K562 (cell line): ENCODE measurements around the gene SERTAD3. TPM values are rescaled to one million over a fixed set of nuclear protein-coding genes. Genes with fewer than 3 reads are reported as not detected.
A peak's percentile ranks its signal among the peaks of the same experiment; 100 is the strongest.

Experiments used
- BHLHE40 ChIP-seq: IDR thresholded peaks from 2 replicates; pipeline ENCODE4 v1.6.1; 2011; ENCODE audit warnings: low read length, improper control_type of control experiment
- BMI1 ChIP-seq: fragments of 150-350 bp; IDR thresholded peaks from 2 replicates; pipeline ENCODE4 v1.6.1; 2014; ENCODE audit warnings: low read length
- DDX20 ChIP-seq: fragments of 450-650 bp; IDR thresholded peaks from 2 replicates; pipeline ENCODE4 v1.6.1; 2016; ENCODE audit warnings: missing genetic modification characterization, low read depth, mild to moderate bottlenecking, missing compliant biosample characterization, moderate library complexity
- KHSRP ChIP-seq: fragments of 450-650 bp; IDR thresholded peaks from 2 replicates; pipeline ENCODE4 v1.6.1; 2017
- MAZ ChIP-seq, 2 experiments: fragments of 450-650 bp in 1 of 2; sonication (generic) in 1 of 2; formaldehyde crosslinking; IDR thresholded peaks in 1 of 2; conservative IDR thresholded peaks in 1 of 2; 2 replicates each; pipeline versions ENCODE4 v1.4.0 to v1.5.0; 2020; ENCODE audit warnings: mild to moderate bottlenecking in 1 of 2, missing genetic modification reagents in 1 of 2
- MEIS2 ChIP-seq: fragments of 450-650 bp; IDR thresholded peaks from 2 replicates; pipeline ENCODE4 v1.6.1; 2014; ENCODE audit warnings: mild to moderate bottlenecking; ENCODE audit not compliant: partially characterized antibody
- NR0B1 ChIP-seq: fragments of 450-650 bp; IDR thresholded peaks from one replicate; pipeline ENCODE4 v1.6.1; 2018; ENCODE audit warnings: mild to moderate bottlenecking, moderate library complexity; ENCODE audit not compliant: partially characterized antibody
- NRF1 ChIP-seq, 2 experiments: fragments of 450-650 bp; IDR thresholded peaks in 1 of 2; conservative IDR thresholded peaks in 1 of 2; 2 replicates each; pipeline ENCODE4 v1.6.1; 2014; ENCODE audit warnings: mild to moderate bottlenecking in 2 of 2
- POLR3A ChIP-seq: IDR thresholded peaks from 2 replicates; pipeline ENCODE4 v1.6.1; 2011; ENCODE audit warnings: borderline replicate concordance, mild to moderate bottlenecking, moderate library complexity; ENCODE audit not compliant: insufficient read length, insufficient read depth; ENCODE audit errors: extremely low read depth
- TBL1XR1 ChIP-seq, 2 experiments: IDR thresholded peaks; 2 replicates each; pipeline ENCODE4 v1.6.1; 2012; ENCODE audit warnings: improper control_type of control experiment in 2 of 2, low read length in 2 of 2, mild to moderate bottlenecking in 1 of 2
- TCFL5 ChIP-seq: fragments of 250-450 bp; sonication (Bioruptor Pico); conservative IDR thresholded peaks from 2 replicates; pipeline ENCODE4 v1.6.1; 2021; ENCODE audit warnings: mild to moderate bottlenecking, moderate library complexity, matching md5 sums
- ZBTB11 ChIP-seq, 3 experiments: fragments of 200-800 bp in 1 of 3; fragments of 250-450 bp in 1 of 3; fragments of 450-650 bp in 1 of 3; sonication (Bioruptor Pico) in 1 of 3; sonication (Bioruptor generic) in 1 of 3; formaldehyde crosslinking in 1 of 3; IDR thresholded peaks; 2 replicates each; pipeline versions ENCODE4 v1.6.1 to v1.8.0; 2016 to 2022; ENCODE audit warnings: mild to moderate bottlenecking in 2 of 3, missing genetic modification characterization in 2 of 3, missing compliant biosample characterization in 1 of 3, moderate library complexity in 1 of 3
- ZC3H4 ChIP-seq: sonication (generic); formaldehyde crosslinking; IDR thresholded peaks from 2 replicates; pipeline ENCODE4 v1.9.0; 2021; ENCODE audit warnings: missing genetic modification reagents, borderline replicate concordance
- ZC3H8 ChIP-seq: fragments of 450-650 bp; IDR thresholded peaks from 2 replicates; pipeline ENCODE4 v1.6.1; 2017
- ZNF12 ChIP-seq: sonication (generic); formaldehyde crosslinking; IDR thresholded peaks from 2 replicates; pipeline ENCODE4 v1.4.0; 2020; ENCODE audit warnings: mild to moderate bottlenecking, missing genetic modification reagents
- ZNF282 ChIP-seq: sonication (generic); formaldehyde crosslinking; IDR thresholded peaks from 2 replicates; pipeline ENCODE4 v1.8.1; 2023; ENCODE audit warnings: missing genetic modification reagents
- ZNF609 ChIP-seq: sonication (generic); formaldehyde crosslinking; IDR thresholded peaks from 2 replicates; pipeline ENCODE4 v1.8.1; 2023; ENCODE audit warnings: missing genetic modification reagents, mild to moderate bottlenecking, borderline replicate concordance
- polyA plus RNA-seq, 8 experiments: library from polyadenylated mRNA; depleted of rRNA in 4 of 8; stranded (reverse) in 5 of 8; unstranded in 3 of 8; fragments of >200 nt; fragmentation: Nextera tagmentation in 2 of 8; fragmentation: Illumina TruSeq in 1 of 8; extraction: Ambion mirVana in 2 of 8; extraction: Trizol in 1 of 8; gene quantifications; 2 replicates each; pipeline versions ENCODE4 v1.2.1 to v1.2.3, GENCODE V29; 2011 to 2014; ENCODE audit warnings: inconsistent platforms in 1 of 8, missing spikeins in 1 of 8
- total RNA-seq, 7 experiments: library from RNA; depleted of rRNA in 6 of 7; stranded (reverse); fragments of >200 nt in 6 of 7; fragmentation: Illumina TruSeq in 2 of 7; extraction: Trizol in 2 of 7; gene quantifications; 2 replicates each; pipeline versions ENCODE4 v1.2.1 to v1.2.3, GENCODE V29; 2011 to 2021; ENCODE audit warnings: low replicate concordance in 1 of 7

The SERTAD3 gene
- total and polyA plus RNA-seq, 9 of the 15 experiments (the other 6 are each of a cell fraction or from before 2014, with no cell fraction given): 5.4 to 28.9 (median 17.5) TPM

GRCh38 chr19:40444000-40444824 lies at the start of gene SERTAD3 (continued):
- TF ChIP-seq ZNF609 (CRISPR knock-in tag) (no peak), NRF1 (conservative IDR thresholded peaks at IDR 0.05 in 1 of 2, IDR thresholded peaks at IDR 0.05 in 1 of 2) (peak; percentile 72 to 73), NR0B1 (no peak), MEIS2 (no peak), BHLHE40 (peak; percentile 55; the same call in 1 of the 2 replicates), ZNF282 (CRISPR knock-in tag) (no peak), KHSRP (no peak), MAZ (CRISPR knock-in tag; conservative IDR thresholded peaks at IDR 0.05 in 1 of 2, IDR thresholded peaks at IDR 0.05 in 1 of 2) (peak; percentile 97 to 99), TBL1XR1 (IDR thresholded peaks at IDR 0.05; ENCODE audit: low read length in 2 of 2) (0 out of 4 replicates have a peak, but pooled peaks of 1 of the 2 experiments have one; percentile 1), TCFL5 (CRISPR knock-in tag) (no peak), POLR3A (no peak), DDX20 (tag) (no peak), ZBTB11 (CRISPR knock-in tag; IDR thresholded peaks at IDR 0.05) (peak in 1 of 3 experiments; percentile 74; a peak in 1 of 6 replicates), ZC3H8 (0 out of 2 replicates have a peak, but pooled peaks have one; percentile 5), BMI1 (peak; percentile 91), ZC3H4 (CRISPR knock-in tag) (no peak), ZNF12 (0 out of 2 replicates have a peak, but pooled peaks have one; percentile 16)
